DOHH2 (cell line): ENCODE data around the gene HTRA1.

Experiments
- CTCF ChIP-seq: fragments of 200-600 bp; sonication (generic); IDR thresholded peaks from one replicate; pipeline ENCODE4 v1.5.1; 2014; ENCODE audit warnings: antibody characterized with exemption, mild to moderate bottlenecking, low read depth, low read length; ENCODE audit not compliant: poor library complexity, severe bottlenecking
- EZH2phosphoT487 ChIP-seq: fragments of 200-600 bp; sonication (generic); IDR thresholded peaks from 2 replicates; pipeline ENCODE4 v1.6.1; 2017; ENCODE audit warnings: borderline replicate concordance, mild to moderate bottlenecking, antibody characterized with exemption, low read length, moderate library complexity, mixed read lengths

- no peak for TF ChIP-seq CTCF
- TF ChIP-seq EZH2phosphoT487, result no peak
Observed at GRCh38 chr10:122494173-122494820, 32.9 kb downstream of the HTRA1 start.
